Panc1 (cell line): Measurements from ENCODE around the gene CDC6. TPM values are rescaled to one million over a fixed set of nuclear protein-coding genes. Genes with fewer than 3 reads are reported as not detected.
A peak's percentile ranks its signal among the peaks of the same experiment; 100 is the strongest.

Experiments
- ATAC-seq: fragments of 200-7000 bp; cut with Tn5 transposase; 2 replicates; pipeline ENCODE4 v1.9.1; 2020; ENCODE audit warnings: mild to moderate bottlenecking, moderate library complexity
- Bru-seq: library from RNA; stranded (reverse); fragments of 400-500 nt; gene quantifications from one replicate; lab custom pipeline; 2021; lab: Mats Ljungman, UMichigan
- BruChase-seq, 2 experiments: library from RNA; stranded (reverse); fragments of 400-500 nt; gene quantifications; one replicate each; lab custom pipeline; 2021; lab: Mats Ljungman, UMichigan
- BruUV-seq: library from RNA; stranded (reverse); fragments of 400-500 nt; replicated peaks from 2 replicates; lab custom pipeline; 2021; lab: Mats Ljungman, UMichigan
- CTCF ChIA-PET: fragments of 300-600 bp; sonication (Branson Sonifier 250); formaldehyde crosslinking; loops from one replicate; lab custom pipeline; 2022; ENCODE audit warnings: antibody characterized with exemption; lab: Charles Lee
- POLR2A ChIA-PET: fragments of 300-600 bp; sonication (Branson Sonifier 250); formaldehyde crosslinking; loops from one replicate; lab custom pipeline; 2022; ENCODE audit warnings: antibody characterized with exemption; lab: Charles Lee
- DNase-seq: peaks from one replicate; pipeline ENCODE4 v3.0.0-alpha.2; 2010; ENCODE audit warnings: low read depth, low spot score
- H3K27ac ChIP-seq: 2 replicates; pipeline ENCODE4 v1.5.1; 2011; ENCODE audit warnings: mild to moderate bottlenecking, low read length, inconsistent platforms
- H3K27me3 ChIP-seq: fragments of 200-500 bp; sonication (Bioruptor generic); 2 replicates; pipeline ENCODE4 v1.6.0; 2014; ENCODE audit warnings: low read length, inconsistent platforms; ENCODE audit not compliant: control insufficient read depth, insufficient read depth
- H3K36me3 ChIP-seq: fragments of 200-500 bp; sonication (Bioruptor generic); 2 replicates; pipeline ENCODE4 v1.5.1; 2014; ENCODE audit warnings: inconsistent platforms, mild to moderate bottlenecking, low read length, moderate library complexity; ENCODE audit not compliant: control insufficient read depth, insufficient read depth
- H3K4me1 ChIP-seq: 2 replicates; pipeline ENCODE4 v1.5.1; 2011; ENCODE audit warnings: inconsistent platforms, mild to moderate bottlenecking, low read length, moderate library complexity; ENCODE audit not compliant: control insufficient read depth, insufficient read depth
- H3K4me3 ChIP-seq, 2 experiments: 2 replicates each; pipeline ENCODE4 v1.5.1; 2011 to 2012; ENCODE audit warnings: low read depth in 2 of 2, low read length in 2 of 2, mild to moderate bottlenecking in 2 of 2, inconsistent platforms in 1 of 2, moderate library complexity in 1 of 2
- H3K9me3 ChIP-seq: fragments of 200-500 bp; sonication (Bioruptor generic); 2 replicates; pipeline ENCODE4 v1.5.1; 2014; ENCODE audit warnings: low read depth, mild to moderate bottlenecking, inconsistent platforms, low read length, moderate library complexity; ENCODE audit not compliant: control insufficient read depth, insufficient read depth
- CTCF ChIP-seq: fragments of 450-650 bp; IDR thresholded peaks from 2 replicates; pipeline ENCODE4 v1.5.1; 2017; ENCODE audit warnings: mild to moderate bottlenecking
- POLR2AphosphoS5 ChIP-seq: IDR thresholded peaks from 2 replicates; pipeline ENCODE4 v1.6.1; 2012; ENCODE audit warnings: mild to moderate bottlenecking, low read depth, low read length, moderate library complexity
- REST ChIP-seq, 2 experiments: IDR thresholded peaks; 2 replicates each; pipeline ENCODE4 v1.6.1; 2011 to 2012; ENCODE audit warnings: low read depth in 2 of 2, control low read depth in 1 of 2, low read length in 1 of 2, mild to moderate bottlenecking in 1 of 2, moderate library complexity in 1 of 2; ENCODE audit not compliant: insufficient read depth in 1 of 2
- SIN3A ChIP-seq: IDR thresholded peaks from 2 replicates; pipeline ENCODE4 v1.6.1; 2012; ENCODE audit warnings: low read depth, mild to moderate bottlenecking, low read length, moderate library complexity, borderline replicate concordance; ENCODE audit not compliant: insufficient read depth
- TCF7L2 ChIP-seq: IDR thresholded peaks from 2 replicates; pipeline ENCODE4 v1.6.1; 2011; ENCODE audit warnings: mild to moderate bottlenecking, low read depth, low read length, inconsistent platforms
- in situ Hi-C: cut with HindIII; loops from 2 replicates; pipeline ENCODE4 v1.10.0; 2016; ENCODE audit warnings: low sequenced_read_pairs, low pct_unique_long_range_greater_than_20kb
- intact Hi-C: fragments of 100-400 bp; cut with micrococcal nuclease; formaldehyde crosslinking; loops from one replicate; pipeline ENCODE4 v1.10.0; 2022; ENCODE audit not compliant: unreplicated experiment
- long read RNA-seq: library from polyadenylated mRNA; unstranded; transcript quantifications from one replicate; pipeline ENCODE4 v2.0.0, GENCODE V29; 2021; ENCODE audit not compliant: unreplicated experiment
- polyA plus RNA-seq: library from polyadenylated mRNA; unstranded; fragments of >200 nt; gene quantifications from one replicate; pipeline ENCODE4 v1.2.1, GENCODE V29; 2012; ENCODE audit warnings: missing spikeins; ENCODE audit not compliant: insufficient read length
- total RNA-seq: library from RNA; stranded (reverse); gene quantifications from one replicate; pipeline ENCODE4 v1.2.1, GENCODE V29; 2021; ENCODE audit not compliant: unreplicated experiment

The CDC6 gene
- 66.3 TPM for total RNA-seq
- polyA plus RNA-seq, result 24.3 TPM
- percentile 93 among the genes with signal in this experiment for Bru-seq, nascent RNA
- BruChase-seq, experiment 1, labeled RNA remaining after a 2-hour chase, result percentile 95 among the genes with signal in this experiment
- percentile 92 among the genes with signal in this experiment for BruChase-seq, experiment 2, labeled RNA remaining after a 6-hour chase
- long read RNA-seq, full-length matches to known transcripts, result 93 of 119 reads
- long read RNA-seq, partial matches to known transcripts, result 12 of 119 reads
- long read RNA-seq, other reads (novel, unspliced or antisense), result 14 of 119 reads

- in situ Hi-C loops, result no loop called here
- intact Hi-C loops, result no loop called here
- H3K4me3 ChIP-seq, result peak within 1 kb of the TSS; percentile 60 to 99
- peaks cover 12% of the 10 kb centered on the region for H3K4me1 ChIP-seq
- 0 out of 2 replicates have a peak, but pooled peaks have one; percentile 12 for TF ChIP-seq TCF7L2
- peak; percentile 91 for TF ChIP-seq POLR2AphosphoS5
- TF ChIP-seq CTCF, result no peak
- peak; percentile 100 for TF ChIP-seq SIN3A
- TF ChIP-seq REST (IDR thresholded peaks at IDR 0.05; ENCODE audit: insufficient read depth in 1 of 2, low read depth in 2 of 2, low read length in 1 of 2), result peak in 1 of 2 experiments; percentile 23; a peak in 1 of 4 replicates
- TSS peak; percentile 86 for BruUV-seq
- peak; percentile 97 for ATAC-seq
- no peaks in the 10 kb centered on the region for H3K27me3 ChIP-seq
- H3K27ac ChIP-seq, result peak within 1 kb of the TSS; percentile 72
- H3K36me3 ChIP-seq, result peaks cover 4% of the 10 kb centered on the region; the same call in 1 of the 2 replicates
- H3K9me3 ChIP-seq, result no peaks in the 10 kb centered on the region
- DNase-seq, result peak; percentile 92
- ChIA-PET POLR2A (interaction anchor here (0.6 to 0.8 kb wide), 6 partner anchors 37 to 1044 kb away, joined by 3 to 12 read pairs (median 4); no protein-coding TSS in a partner anchor), CTCF (interaction anchor here (0.7 to 1.4 kb wide), 6 partner anchors 28 to 175 kb away, joined by 3 to 7 read pairs (median 4); partner anchors contain the start of gene WIPF2)
Measured at GRCh38 chr17:40287494-40288369, at the start of gene CDC6. Gene CDC6, plus strand, starts transcription at chr17:40287879. Its CDS starts 1,542 bp downstream, at chr17:40289421.

GRCh38 chr17:40241252-40241834 lies 46.3 kb upstream of the CDC6 start:
- POLR2A ChIA-PET, result no interaction called here
- intact Hi-C loops (no loop called here), in situ Hi-C loops (no loop called here)
- DNase-seq (no peak), ATAC-seq (no peak)
- no peak for TF ChIP-seq SIN3A
- no peak for TF ChIP-seq REST (IDR thresholded peaks at IDR 0.05; ENCODE audit: insufficient read depth in 1 of 2, low read depth in 2 of 2, low read length in 1 of 2)
- TF ChIP-seq CTCF, result no peak
- no peak for TF ChIP-seq POLR2AphosphoS5
- TF ChIP-seq TCF7L2, result no peak
- BruUV-seq, result TSS peak; percentile 58
- no peaks in the 10 kb centered on the region for H3K9me3 ChIP-seq
- no peaks in the 10 kb centered on the region for H3K36me3 ChIP-seq
- H3K27me3 ChIP-seq, result no peaks in the 10 kb centered on the region
- H3K4me3 ChIP-seq, result no peak overlapping the region
- CTCF ChIA-PET, result interaction anchor here (0.5 kb wide), 1 partner anchor 10 kb away, joined by 4 read pairs; no protein-coding TSS in a partner anchor
- H3K27ac ChIP-seq, result no peak overlapping the region
- H3K4me1 ChIP-seq, result no peaks in the 10 kb centered on the region
